ENCODE results near the gene SACM1L. TPM values are rescaled to one million over a fixed set of nuclear protein-coding genes. Genes with fewer than 3 reads are reported as not detected.
"Not testable (repeated sequence)": the region's sequence is repeated elsewhere in the genome, so short reads cannot be mapped to it uniquely, and the experiment has no call there.

SACM1L gene
- total and polyA plus RNA-seq, 2 of the 13 experiments (the other 11 are each of a cell fraction or from before 2014, with no cell fraction given), result 15.1 to 27.8 TPM

DNA sequence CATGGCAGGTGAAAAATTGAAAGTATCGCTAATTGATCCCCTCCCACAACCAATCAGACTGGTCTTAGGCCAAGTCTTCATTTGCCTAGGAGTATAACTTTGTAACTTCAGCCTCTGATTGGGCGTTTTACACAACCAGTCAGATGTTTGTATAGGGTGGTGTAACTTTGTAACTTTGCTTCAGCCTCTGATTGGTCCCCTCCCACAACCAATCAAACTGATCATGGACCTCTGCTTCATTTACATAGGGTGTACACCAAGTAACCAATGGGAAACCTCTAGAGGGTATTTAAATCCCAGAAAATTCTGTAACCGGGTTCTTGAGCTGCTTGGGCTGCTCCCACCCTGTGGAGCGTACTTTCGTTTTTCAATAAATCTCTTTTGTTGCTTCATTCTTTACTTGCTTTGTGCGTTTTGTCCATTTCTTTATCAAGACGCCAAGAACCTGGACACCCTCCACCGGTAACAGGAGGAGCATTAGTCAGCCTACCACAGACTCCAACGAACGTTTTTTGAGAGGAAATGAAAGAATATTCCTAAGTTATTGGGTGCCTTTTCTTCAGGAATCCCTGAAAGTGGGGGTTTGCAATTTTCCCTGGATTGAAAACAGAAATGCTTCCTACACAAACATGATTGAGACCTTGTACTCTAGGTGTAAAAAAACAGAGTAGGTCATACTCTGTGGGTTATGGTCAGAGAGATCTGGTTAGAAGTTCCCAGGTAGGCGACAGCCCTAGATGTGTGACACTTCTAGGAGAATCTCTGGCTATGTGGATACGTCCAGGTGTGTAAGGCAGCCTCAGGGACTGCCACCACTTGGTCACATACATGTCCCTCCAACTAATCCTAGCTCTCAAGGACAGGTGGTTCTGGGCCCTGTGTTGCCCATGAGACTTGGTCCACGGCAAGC, 5.5 kb upstream of the SACM1L start (continued):
- TF ChIP-seq, protein P1, sequence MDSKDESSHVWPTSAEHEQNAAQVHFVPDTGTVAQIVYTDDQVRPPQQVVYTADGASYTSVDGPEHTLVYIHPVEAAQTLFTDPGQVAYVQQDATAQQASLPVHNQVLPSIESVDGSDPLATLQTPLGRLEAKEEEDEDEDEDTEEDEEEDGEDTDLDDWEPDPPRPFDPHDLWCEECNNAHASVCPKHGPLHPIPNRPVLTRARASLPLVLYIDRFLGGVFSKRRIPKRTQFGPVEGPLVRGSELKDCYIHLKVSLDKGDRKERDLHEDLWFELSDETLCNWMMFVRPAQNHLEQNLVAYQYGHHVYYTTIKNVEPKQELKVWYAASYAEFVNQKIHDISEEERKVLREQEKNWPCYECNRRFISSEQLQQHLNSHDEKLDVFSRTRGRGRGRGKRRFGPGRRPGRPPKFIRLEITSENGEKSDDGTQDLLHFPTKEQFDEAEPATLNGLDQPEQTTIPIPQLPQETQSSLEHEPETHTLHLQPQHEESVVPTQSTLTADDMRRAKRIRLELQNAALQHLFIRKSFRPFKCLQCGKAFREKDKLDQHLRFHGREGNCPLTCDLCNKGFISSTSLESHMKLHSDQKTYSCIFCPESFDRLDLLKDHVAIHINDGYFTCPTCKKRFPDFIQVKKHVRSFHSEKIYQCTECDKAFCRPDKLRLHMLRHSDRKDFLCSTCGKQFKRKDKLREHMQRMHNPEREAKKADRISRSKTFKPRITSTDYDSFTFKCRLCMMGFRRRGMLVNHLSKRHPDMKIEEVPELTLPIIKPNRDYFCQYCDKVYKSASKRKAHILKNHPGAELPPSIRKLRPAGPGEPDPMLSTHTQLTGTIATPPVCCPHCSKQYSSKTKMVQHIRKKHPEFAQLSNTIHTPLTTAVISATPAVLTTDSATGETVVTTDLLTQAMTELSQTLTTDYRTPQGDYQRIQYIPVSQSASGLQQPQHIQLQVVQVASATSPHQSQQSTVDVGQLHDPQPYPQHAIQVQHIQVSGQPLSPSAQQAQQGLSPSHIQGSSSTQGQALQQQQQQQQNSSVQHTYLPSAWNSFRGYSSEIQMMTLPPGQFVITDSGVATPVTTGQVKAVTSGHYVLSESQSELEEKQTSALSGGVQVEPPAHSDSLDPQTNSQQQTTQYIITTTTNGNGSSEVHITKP (CRISPR knock-in tag; IDR thresholded peaks at IDR 0.05; ENCODE audit: low read depth), result no peak
- TF ChIP-seq HOXD1 (CRISPR knock-in tag; IDR thresholded peaks at IDR 0.05), result no peak

DNA sequence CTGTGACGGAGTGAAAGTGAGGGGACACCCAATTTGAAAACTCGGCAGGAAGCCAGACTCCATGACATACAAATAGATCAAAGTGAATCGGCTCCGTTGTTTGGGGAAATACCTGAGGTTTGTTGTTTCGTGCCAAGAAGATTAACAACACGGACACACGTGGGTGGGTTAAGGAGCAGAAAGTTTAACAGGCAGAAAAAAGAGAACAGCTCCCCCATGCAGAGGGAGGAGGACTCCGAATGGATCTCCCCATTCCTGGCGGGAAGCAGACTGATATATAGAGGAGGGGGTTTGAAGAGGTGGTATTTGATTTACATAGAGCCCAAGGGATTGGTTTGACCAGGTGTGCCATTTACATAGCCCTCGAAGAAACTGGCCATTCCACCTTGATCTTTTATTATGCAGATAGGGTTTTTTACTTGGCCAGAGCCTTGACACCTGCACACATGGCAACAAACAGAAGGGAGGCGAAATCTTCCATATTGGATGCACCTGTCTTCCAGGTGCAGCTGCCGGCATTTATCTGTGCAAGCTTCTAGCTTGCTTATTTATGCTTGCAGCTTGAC, 4.8 kb upstream of the SACM1L start:
- intact Hi-C loops (cut with micrococcal nuclease; ENCODE audit: unreplicated experiment) (no loop called here), in situ Hi-C loops (cut with HindIII; ENCODE audit: extremely low pct_ligation_motif_present, low pct_unique_long_range_greater_than_20kb) (no loop called here)
- Histone ChIP-seq H2AFZ (ENCODE audit: low read length) (no peak overlapping the region), H4K20me1 (ENCODE audit: insufficient read depth, low read length) (no peaks in the 10 kb centered on the region), H3K4me2 (ENCODE audit: low read depth, low read length) (peak overlapping the region; percentile 83), H3K4me1 (ENCODE audit: insufficient read depth, low read length) (peaks cover 25% of the 10 kb centered on the region), H3K27ac (ENCODE audit: extremely low read length, insufficient read depth, low read length) (peak overlapping the region; percentile 34), H3K4me3 (replicated peaks in 1 of 3; ENCODE audit: insufficient read depth in 1 of 3, low read depth in 2 of 3, low read length in 3 of 3) (peak overlapping the region; percentile 7 to 37 (median 37); a peak in 3 of 6 replicates), H3K9me3 (ENCODE audit: low read length) (no peaks in the 10 kb centered on the region; the same call in 1 of the 2 replicates), H3K9ac (ENCODE audit: insufficient read depth, low read depth, low read length) (peak overlapping the region; percentile 33), H3K27me3 (ENCODE audit: control insufficient read depth in 1 of 2, insufficient read depth in 2 of 2, low read length in 2 of 2) (no peaks in the 10 kb centered on the region; a peak in 1 of 5 replicates), H3K79me2 (ENCODE audit: insufficient read depth, low read length) (no peaks in the 10 kb centered on the region), H3K36me3 (replicated peaks in 1 of 2; ENCODE audit: control insufficient read depth in 1 of 2, insufficient read depth in 2 of 2, low read length in 2 of 2) (no peaks in the 10 kb centered on the region)
- no peak for FAIRE-seq
- CTCF ChIA-PET (ENCODE audit: low intra/inter-chr PET ratio, low total read pairs), result no interaction called here
- no peak for ATAC-seq
- POLR2A ChIA-PET, result no interaction called here
- DNase-seq (ENCODE audit: low spot score), result peak; percentile 19
- TF ChIP-seq KDM2A (CRISPR knock-in tag; IDR thresholded peaks at IDR 0.05; ENCODE audit: borderline replicate concordance, low read depth) (0 out of 2 replicates have a peak, but pooled peaks have one; percentile 50), NFIC (IDR thresholded peaks at IDR 0.05; ENCODE audit: low read length) (no peak), ZNF33B (CRISPR knock-in tag; IDR thresholded peaks at IDR 0.05) (0 out of 2 replicates have a peak, but pooled peaks have one; percentile 31), TAF15 (IDR thresholded peaks at IDR 0.05; ENCODE audit: low read depth, low read length, poor library complexity, severe bottlenecking) (no peak)
- no TSS peak for BruUV-seq (replicated peaks)
- 24% methylated on average over 12 of the region's 12 CpGs for WGBS (ENCODE audit: low lambda C conversion rate)

DNA sequence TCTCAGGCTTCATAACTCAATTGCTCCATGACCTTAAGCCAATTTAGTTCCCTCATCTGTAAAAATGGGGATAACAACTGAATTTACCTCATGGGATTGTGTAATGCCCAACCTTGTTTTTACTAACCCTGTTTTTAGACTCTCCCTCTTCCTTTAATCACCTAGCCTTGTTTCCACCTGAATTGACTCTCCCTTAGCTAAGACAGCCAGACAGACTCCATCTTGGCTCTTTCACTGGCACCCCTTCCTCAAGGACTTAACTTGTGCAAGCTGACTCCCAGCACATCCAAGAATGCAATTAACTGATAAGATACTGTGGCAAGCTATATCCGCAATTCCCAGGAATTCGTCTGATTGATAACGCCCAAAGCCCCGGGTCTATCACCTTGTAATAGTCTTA, 3.5 kb upstream of the SACM1L start:
- in situ Hi-C loops (cut with HindIII; ENCODE audit: extremely low pct_ligation_motif_present, low pct_unique_long_range_greater_than_20kb); H2AFZ ChIP-seq (ENCODE audit: low read length); POLR2A ChIA-PET; H3K27ac ChIP-seq (ENCODE audit: extremely low read length, insufficient read depth, low read length); H3K9ac ChIP-seq (ENCODE audit: insufficient read depth, low read depth, low read length); H3K27me3 ChIP-seq (ENCODE audit: control insufficient read depth in 1 of 2, insufficient read depth in 2 of 2, low read length in 2 of 2); H3K36me3 ChIP-seq (replicated peaks in 1 of 2; ENCODE audit: control insufficient read depth in 1 of 2, insufficient read depth in 2 of 2, low read length in 2 of 2); BruUV-seq (replicated peaks); ATAC-seq; H4K20me1 ChIP-seq (ENCODE audit: insufficient read depth, low read length); H3K4me2 ChIP-seq (ENCODE audit: low read depth, low read length); DNase-seq (ENCODE audit: low spot score); FAIRE-seq; CTCF ChIA-PET (ENCODE audit: low intra/inter-chr PET ratio, low total read pairs); H3K4me3 ChIP-seq (replicated peaks in 1 of 3; ENCODE audit: insufficient read depth in 1 of 3, low read depth in 2 of 3, low read length in 3 of 3); H3K9me3 ChIP-seq (ENCODE audit: low read length); intact Hi-C loops (cut with micrococcal nuclease; ENCODE audit: unreplicated experiment): not testable (repeated sequence)
- Histone ChIP-seq H3K79me2 (ENCODE audit: insufficient read depth, low read length) (peaks cover 13% of the 10 kb centered on the region), H3K4me1 (ENCODE audit: insufficient read depth, low read length) (peaks cover 31% of the 10 kb centered on the region)
- WGBS (ENCODE audit: low lambda C conversion rate), result 70% methylated on average over 4 of the region's 4 CpGs
